Activated T-cell treated with anti-CD3 and anti-CD28 coated beads, Interleukin-2, amount 50 U/mL, for 72 hours (primary cell): ENCODE data around the gene CASP3. TPM values are rescaled to one million over a fixed set of nuclear protein-coding genes. Genes with fewer than 3 reads are reported as not detected.

Experiments used
- ATAC-seq, 2 donors: fragments of 150-1000 bp; cut with Tn5 transposase; replicated peaks in 1 of 2; 2 replicates each; pipeline ENCODE4 v1.10.0; 2021; ENCODE audit warnings: moderate library complexity in 2 of 2, mild to moderate bottlenecking in 1 of 2
- DNase-seq, 2 donors: peaks; one replicate each; pipeline ENCODE4 v3.0.0; 2021 to 2022; ENCODE audit warnings: mixed read lengths in 1 of 2
- H3K27ac Mint-ChIP-seq: one replicate; pipeline ENCODE4 v1.8.0; 2022; ENCODE audit warnings: mild to moderate bottlenecking, moderate library complexity, mixed read lengths
- H3K27me3 Mint-ChIP-seq: one replicate; pipeline ENCODE4 v1.8.0; 2022; ENCODE audit warnings: low read depth, mixed read lengths
- H3K36me3 Mint-ChIP-seq, 2 donors: one replicate each; pipeline ENCODE4 v1.8.0; 2022; ENCODE audit warnings: mixed read lengths in 2 of 2, mild to moderate bottlenecking in 1 of 2; ENCODE audit not compliant: insufficient read depth in 2 of 2
- H3K4me1 Mint-ChIP-seq: one replicate; pipeline ENCODE4 v1.8.0; 2022; ENCODE audit warnings: low read depth, mixed read lengths
- H3K4me3 Mint-ChIP-seq, 2 donors: one replicate each; pipeline ENCODE4 v1.8.0; 2022; ENCODE audit warnings: mild to moderate bottlenecking in 2 of 2, mixed read lengths in 2 of 2, moderate library complexity in 2 of 2
- H3K9me3 Mint-ChIP-seq, 2 donors: one replicate each; pipeline ENCODE4 v1.8.0; 2022; ENCODE audit warnings: mixed read lengths in 2 of 2
- total RNA-seq, 2 donors: library from RNA; stranded (reverse); gene quantifications; one replicate each; pipeline ENCODE4 v1.2.3, GENCODE V29; 2022

CASP3 gene
- 10 to 100 TPM; 48.9 to 50.6 TPM for total RNA-seq

GRCh38 chr4:184649026-184649970, at the start of gene CASP3, which contains the start of gene PRIMPOL:
TSS of gene CASP3 (minus strand) at chr4:184649447. CDS start at chr4:184638453, 10,994 bp downstream.
TSS of gene PRIMPOL (plus strand) at chr4:184649738. CDS start at chr4:184657141, 7,403 bp downstream.
- H3K4me1 Mint-ChIP-seq = peaks cover 63% of the 10 kb centered on the region
- peaks cover 16 to 19% of the 10 kb centered on the region in 2 donors for H3K36me3 Mint-ChIP-seq
- peak within 1 kb of the TSS; percentile 99 to 100 for H3K4me3 Mint-ChIP-seq
- H3K27me3 Mint-ChIP-seq = no peaks in the 10 kb centered on the region
- ATAC-seq (peak; percentile 91 to 92), DNase-seq (peak; percentile 97 to 98)
- peak within 1 kb of the TSS; percentile 98 for H3K27ac Mint-ChIP-seq
- H3K9me3 Mint-ChIP-seq = no peaks in the 10 kb centered on the region

DNA sequence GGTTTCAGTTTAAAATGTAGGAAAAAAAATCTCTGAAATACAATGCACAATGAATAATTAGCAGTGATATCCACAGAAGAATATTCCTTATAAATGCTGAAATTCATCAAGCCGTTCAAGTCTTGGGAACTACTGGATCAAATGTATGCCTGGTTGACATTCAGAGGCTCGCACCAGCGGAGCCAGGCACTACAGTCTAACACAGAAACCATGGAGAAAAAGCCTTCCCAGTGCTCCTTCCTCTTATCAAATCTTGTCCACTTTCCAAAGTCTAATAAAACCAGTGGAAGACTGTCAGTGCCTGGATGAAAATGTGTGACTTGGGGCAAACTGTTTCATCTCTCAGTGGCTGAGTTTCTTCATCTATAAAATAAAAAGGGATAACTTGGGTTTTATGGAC, 48.7 kb upstream of the CASP3 start:
- no peaks in the 10 kb centered on the region for H3K9me3 Mint-ChIP-seq
- DNase-seq (no peak), ATAC-seq (no peak)
- peaks cover 4 to 38% of the 10 kb centered on the region in 2 donors for H3K36me3 Mint-ChIP-seq
- no peak overlapping the region for H3K4me3 Mint-ChIP-seq
- no peaks in the 10 kb centered on the region for H3K27me3 Mint-ChIP-seq
- H3K4me1 Mint-ChIP-seq = no peaks in the 10 kb centered on the region
- peak overlapping the region; percentile 49 for H3K27ac Mint-ChIP-seq

DNA sequence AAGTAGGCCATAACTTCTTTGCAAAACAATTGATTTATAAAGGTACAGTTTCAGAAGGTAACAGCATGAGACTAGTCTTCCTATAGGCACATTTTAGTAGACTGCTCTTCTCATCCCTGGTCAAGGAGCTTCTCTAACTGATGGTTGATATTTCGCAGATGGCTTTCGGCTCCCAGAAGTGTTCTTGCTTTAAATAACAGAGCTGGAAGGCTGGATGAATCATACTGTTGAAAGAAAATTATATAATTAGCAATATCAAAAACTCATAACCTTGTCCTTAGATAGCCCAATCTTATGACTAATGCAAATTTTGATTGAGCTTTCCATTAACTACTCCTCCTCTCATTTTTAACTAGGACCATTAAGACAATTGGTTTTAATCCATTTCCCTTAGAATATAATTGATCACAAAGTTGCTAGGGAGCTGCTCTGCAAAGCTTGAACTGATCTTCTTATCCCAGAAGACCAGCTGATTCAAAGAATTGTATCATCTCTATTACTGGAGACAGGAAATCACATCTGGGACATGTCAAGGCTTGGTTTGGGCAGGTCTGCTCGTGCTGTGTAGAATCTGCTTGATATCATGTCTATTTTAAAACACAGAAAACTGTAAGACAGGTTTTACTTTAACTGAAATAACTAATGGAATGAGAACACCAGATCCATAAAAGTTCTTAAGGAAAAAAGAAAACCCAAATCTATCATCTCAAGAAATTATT, 46.1 kb upstream of the CASP3 start:
- H3K36me3 Mint-ChIP-seq = peaks cover 2 to 30% of the 10 kb centered on the region in 2 donors
- no peak overlapping the region for H3K4me3 Mint-ChIP-seq
- no peak for DNase-seq
- no peaks in the 10 kb centered on the region for H3K27me3 Mint-ChIP-seq
- no peaks in the 10 kb centered on the region for H3K9me3 Mint-ChIP-seq
- H3K27ac Mint-ChIP-seq = no peak overlapping the region
- peaks cover 10% of the 10 kb centered on the region for H3K4me1 Mint-ChIP-seq
- no peak for ATAC-seq

GRCh38 chr4:184694412-184694956, 45.2 kb upstream of the CASP3 start:
- Mint-ChIP-seq H3K27me3 (no peaks in the 10 kb centered on the region), H3K27ac (no peak overlapping the region), H3K36me3 (peaks cover 2 to 27% of the 10 kb centered on the region in 2 donors)

GRCh38 chr4:184693056-184693455, 43.8 kb upstream of the CASP3 start:
- ATAC-seq (no peak), DNase-seq (no peak)
- peak overlapping the region; percentile 65 for H3K27ac Mint-ChIP-seq
- peaks cover 2 to 27% of the 10 kb centered on the region in 2 donors for H3K36me3 Mint-ChIP-seq
- peaks cover 26% of the 10 kb centered on the region for H3K4me1 Mint-ChIP-seq
- H3K4me3 Mint-ChIP-seq = no peak overlapping the region
- no peaks in the 10 kb centered on the region for H3K27me3 Mint-ChIP-seq
- H3K9me3 Mint-ChIP-seq = no peaks in the 10 kb centered on the region

More at GRCh38 chr4:184694412-184694956, 45.2 kb upstream of the CASP3 start:
- Mint-ChIP-seq H3K9me3 (no peaks in the 10 kb centered on the region), H3K4me1 (peaks cover 12% of the 10 kb centered on the region), H3K4me3 (no peak overlapping the region)
- DNase-seq (no peak), ATAC-seq (no peak)

DNA sequence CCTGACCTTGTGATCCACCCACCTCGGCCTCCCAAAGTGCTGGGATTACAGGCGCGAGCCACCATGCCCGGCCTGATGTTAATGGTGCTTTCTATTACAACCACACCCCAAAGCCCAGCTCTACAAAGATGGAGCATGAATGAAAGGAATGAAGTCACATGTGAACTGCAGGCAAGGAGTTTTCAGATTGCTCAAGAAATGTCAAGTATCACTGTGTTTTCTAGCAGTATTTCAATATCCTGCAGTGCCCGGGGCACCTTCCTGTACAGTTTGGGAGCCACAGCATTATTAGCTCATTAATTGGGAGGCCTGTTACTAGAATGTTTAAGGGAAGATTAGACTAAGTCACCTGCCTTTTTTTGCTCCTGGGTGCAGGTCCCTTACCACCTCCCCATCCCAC, 40.4 kb upstream of the CASP3 start:
- DNase-seq (no peak), ATAC-seq (no peak)
- no peaks in the 10 kb centered on the region for H3K9me3 Mint-ChIP-seq
- H3K27me3 Mint-ChIP-seq = no peaks in the 10 kb centered on the region
- peaks cover 2 to 9% of the 10 kb centered on the region in 2 donors for H3K36me3 Mint-ChIP-seq
- H3K27ac Mint-ChIP-seq = no peak overlapping the region
- peaks cover 26% of the 10 kb centered on the region for H3K4me1 Mint-ChIP-seq
- H3K4me3 Mint-ChIP-seq = no peak overlapping the region

GRCh38 chr4:184688447-184688846, 39.2 kb upstream of the CASP3 start:
- no peaks in the 10 kb centered on the region for H3K27me3 Mint-ChIP-seq
- H3K9me3 Mint-ChIP-seq = no peaks in the 10 kb centered on the region
- H3K36me3 Mint-ChIP-seq = peaks cover 2 to 5% of the 10 kb centered on the region in 2 donors
- peaks cover 26% of the 10 kb centered on the region for H3K4me1 Mint-ChIP-seq
- ATAC-seq = peak; percentile 86 to 91
- DNase-seq = peak; percentile 29 to 46
- H3K27ac Mint-ChIP-seq = no peak overlapping the region
- no peak overlapping the region for H3K4me3 Mint-ChIP-seq

- Mint-ChIP-seq H3K27ac (no peak overlapping the region), H3K27me3 (no peaks in the 10 kb centered on the region), H3K4me3 (no peak overlapping the region), H3K9me3 (no peaks in the 10 kb centered on the region), H3K4me1 (peaks cover 26% of the 10 kb centered on the region), H3K36me3 (peaks cover 2 to 5% of the 10 kb centered on the region in 2 donors)
- ATAC-seq (no peak), DNase-seq (no peak)
Measured at GRCh38 chr4:184688005-184688404, 38.8 kb upstream of the CASP3 start.

GRCh38 chr4:184684491-184685189, 35.4 kb upstream of the CASP3 start:
- Mint-ChIP-seq H3K4me3 (no peak overlapping the region), H3K27ac (no peak overlapping the region), H3K9me3 (no peaks in the 10 kb centered on the region), H3K27me3 (no peaks in the 10 kb centered on the region), H3K4me1 (peaks cover 16% of the 10 kb centered on the region), H3K36me3 (peaks cover 2% of the 10 kb centered on the region in 2 donors)
- ATAC-seq = no peak
- no peak for DNase-seq

- ATAC-seq (no peak), DNase-seq (no peak)
- no peaks in the 10 kb centered on the region for H3K9me3 Mint-ChIP-seq
- H3K27me3 Mint-ChIP-seq = no peaks in the 10 kb centered on the region
- no peak overlapping the region for H3K27ac Mint-ChIP-seq
- no peak overlapping the region for H3K4me3 Mint-ChIP-seq
- no peaks in the 10 kb centered on the region for H3K4me1 Mint-ChIP-seq
- peaks cover 0 to 2% of the 10 kb centered on the region in 2 donors for H3K36me3 Mint-ChIP-seq
Measured at GRCh38 chr4:184681916-184682315, 32.7 kb upstream of the CASP3 start.

DNA sequence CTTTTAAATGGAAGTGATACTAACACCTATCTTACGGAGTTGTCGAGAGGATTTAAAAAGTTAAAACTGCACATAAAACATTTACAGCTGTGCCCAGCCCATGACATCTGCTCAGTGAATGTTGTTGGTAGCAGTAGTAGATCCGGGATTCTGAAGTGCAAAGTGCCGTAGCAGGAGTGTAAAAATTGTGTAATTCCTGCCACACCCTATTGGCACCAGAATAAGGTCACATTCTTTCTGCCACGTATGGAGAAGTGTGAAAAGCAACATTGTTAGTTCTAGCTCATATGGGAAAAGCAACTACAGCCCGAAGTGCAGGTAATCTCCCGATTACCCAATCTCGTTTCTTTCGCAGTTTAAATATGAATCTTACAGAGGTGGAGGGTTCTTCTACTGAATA, 31.5 kb upstream of the CASP3 start:
- no peak overlapping the region for H3K27ac Mint-ChIP-seq
- DNase-seq (no peak), ATAC-seq (no peak)
- no peaks in the 10 kb centered on the region for H3K4me1 Mint-ChIP-seq
- no peaks in the 10 kb centered on the region for H3K9me3 Mint-ChIP-seq
- H3K27me3 Mint-ChIP-seq = no peaks in the 10 kb centered on the region
- no peak overlapping the region for H3K4me3 Mint-ChIP-seq
- no peaks in the 10 kb centered on the region for H3K36me3 Mint-ChIP-seq

DNA sequence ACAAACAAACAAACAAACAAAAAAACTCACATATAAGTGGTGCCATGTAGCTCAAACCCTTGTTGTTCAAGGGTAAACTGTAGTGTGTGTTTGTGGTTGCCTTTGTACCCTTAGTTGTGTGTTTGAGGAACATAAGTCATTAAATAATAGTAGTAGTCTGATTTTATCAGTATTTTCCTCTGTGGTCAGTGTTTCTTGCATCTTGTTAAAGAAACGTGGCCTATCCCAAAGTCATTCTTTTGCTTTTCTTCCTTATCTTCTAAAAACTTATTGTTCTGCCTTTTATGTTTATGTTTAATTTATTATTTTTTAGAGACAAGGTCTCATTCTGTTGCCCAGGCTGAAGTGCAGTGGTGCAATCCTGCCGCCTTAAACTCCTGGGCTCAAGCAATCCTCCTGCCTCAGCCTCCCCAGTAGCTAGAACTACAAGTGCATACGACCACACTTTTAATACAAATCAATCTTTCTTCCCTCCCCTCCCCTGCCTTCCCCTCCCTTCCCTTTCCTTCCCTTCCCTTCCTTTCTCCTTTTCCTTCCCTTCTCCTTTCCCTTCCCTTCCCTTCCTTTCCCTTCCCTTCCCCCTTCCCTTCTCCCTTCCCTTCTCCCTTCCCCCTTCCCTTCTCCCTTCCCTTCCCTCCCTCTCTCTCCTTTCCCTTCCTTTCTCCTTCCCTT, 26.7 kb upstream of the CASP3 start:
- Mint-ChIP-seq H3K4me3 (no peak overlapping the region), H3K9me3 (no peaks in the 10 kb centered on the region), H3K27ac (no peak overlapping the region), H3K36me3 (peaks cover 0 to 3% of the 10 kb centered on the region in 2 donors), H3K27me3 (no peaks in the 10 kb centered on the region), H3K4me1 (no peaks in the 10 kb centered on the region)
- no peak for ATAC-seq
- no peak for DNase-seq
